IMR-90 (cell line): ENCODE measurements around the gene TMEM240. TPM values are rescaled to one million over a fixed set of nuclear protein-coding genes. Genes with fewer than 3 reads are reported as not detected.

Experiments
- ATAC-seq: fragments of 200-7000 bp; cut with Tn5 transposase; 2 replicates; pipeline ENCODE4 v1.9.1; 2020; ENCODE audit warnings: low read depth, mild to moderate bottlenecking, moderate library complexity
- BruUV-seq: library from RNA; stranded (reverse); fragments of 400-500 nt; replicated peaks from 2 replicates; lab custom pipeline; 2021; lab: Mats Ljungman, UMichigan
- CTCF ChIA-PET: fragments of 300-600 bp; formaldehyde crosslinking; extraction: SDS; loops from one replicate; lab custom pipeline; 2021; ENCODE audit warnings: antibody characterized with exemption; lab: Yijun Ruan, JAX
- POLR2A ChIA-PET: fragments of 300-600 bp; sonication (Branson Sonifier 250); formaldehyde crosslinking; loops from one replicate; lab custom pipeline; 2022; ENCODE audit warnings: antibody characterized with exemption; ENCODE audit not compliant: unreplicated experiment; lab: Charles Lee
- DNase-seq: peaks from one replicate; pipeline ENCODE4 v3.0.0; 2013
- H2AFZ ChIP-seq: replicated peaks from 2 replicates; pipeline ENCODE3; 2013; ENCODE audit warnings: low read length, mild to moderate bottlenecking; ENCODE audit not compliant: poor library complexity
- H2AK5ac ChIP-seq: 2 replicates; pipeline ENCODE4 v1.6.1; 2013; ENCODE audit warnings: low read depth, low read length, inconsistent platforms
- H2AK9ac ChIP-seq: replicated peaks from 2 replicates; pipeline ENCODE3; 2013; ENCODE audit warnings: mild to moderate bottlenecking, low read depth, low read length, moderate library complexity; ENCODE audit not compliant: poor library complexity
- H2BK120ac ChIP-seq: 2 replicates; pipeline ENCODE4 v1.6.1; 2013; ENCODE audit warnings: low read depth, low read length, inconsistent platforms
- H2BK15ac ChIP-seq: 3 replicates; pipeline ENCODE4 v1.6.1; 2013; ENCODE audit warnings: low read depth, low read length, inconsistent platforms
- H2BK20ac ChIP-seq: 2 replicates; pipeline ENCODE4 v1.6.1; 2013; ENCODE audit warnings: low read depth, mild to moderate bottlenecking, inconsistent platforms, low read length, moderate library complexity
- H2BK5ac ChIP-seq: 2 replicates; pipeline ENCODE4 v1.6.1; 2013; ENCODE audit warnings: mild to moderate bottlenecking, low read depth, low read length, inconsistent platforms; ENCODE audit not compliant: poor library complexity, severe bottlenecking
- H3K14ac ChIP-seq: replicated peaks from 2 replicates; pipeline ENCODE4 v1.6.1; 2013; ENCODE audit warnings: low read depth, low read length, inconsistent platforms
- H3K18ac ChIP-seq: 2 replicates; pipeline ENCODE4 v1.6.1; 2013; ENCODE audit warnings: low read depth, low read length, control low read depth
- H3K23ac ChIP-seq: 2 replicates; pipeline ENCODE4 v1.6.1; 2013; ENCODE audit warnings: low read depth, low read length, inconsistent platforms
- H3K27ac ChIP-seq: 2 replicates; pipeline ENCODE4 v1.5.1; 2013; ENCODE audit warnings: mild to moderate bottlenecking, control low read depth, low read length; ENCODE audit not compliant: insufficient read depth
- H3K27me3 ChIP-seq: 2 replicates; pipeline ENCODE4 v1.6.1; 2013; ENCODE audit warnings: low read length; ENCODE audit not compliant: control insufficient read depth, insufficient read depth
- H3K36me3 ChIP-seq: 2 replicates; pipeline ENCODE4 v1.6.1; 2013; ENCODE audit warnings: low read length, mixed read lengths; ENCODE audit not compliant: control insufficient read depth, insufficient read depth
- H3K4ac ChIP-seq: 2 replicates; pipeline ENCODE4 v1.6.1; 2013; ENCODE audit warnings: low read depth, low read length, inconsistent platforms
- H3K4me1 ChIP-seq: 2 replicates; pipeline ENCODE4 v1.6.1; 2013; ENCODE audit warnings: low read length, mixed read lengths; ENCODE audit not compliant: control insufficient read depth, insufficient read depth
- H3K4me2 ChIP-seq: 2 replicates; pipeline ENCODE4 v1.6.1; 2013; ENCODE audit warnings: low read depth, mild to moderate bottlenecking, control low read depth, low read length, moderate library complexity
- H3K4me3 ChIP-seq: 2 replicates; pipeline ENCODE4 v1.5.1; 2013; ENCODE audit warnings: low read depth, mild to moderate bottlenecking, control low read depth, low read length, moderate library complexity; ENCODE audit not compliant: insufficient read depth
- H3K56ac ChIP-seq: 2 replicates; pipeline ENCODE4 v1.6.1; 2013; ENCODE audit warnings: low read length, inconsistent platforms; ENCODE audit not compliant: insufficient read depth; ENCODE audit errors: extremely low read depth
- H3K79me1 ChIP-seq, 2 experiments: 2 replicates each; pipeline ENCODE4 v1.6.1; 2013; ENCODE audit warnings: low read length in 2 of 2, inconsistent platforms in 1 of 2, low read depth in 1 of 2
- H3K9ac ChIP-seq: 2 replicates; pipeline ENCODE4 v1.6.1; 2013; ENCODE audit warnings: low read depth, low read length, control low read depth
- H3K9me1 ChIP-seq: 2 replicates; pipeline ENCODE4 v1.6.1; 2013; ENCODE audit warnings: low read length, inconsistent platforms; ENCODE audit not compliant: insufficient read depth
- H3K9me3 ChIP-seq: 2 replicates; pipeline ENCODE4 v1.6.1; 2013; ENCODE audit warnings: low read length; ENCODE audit not compliant: control insufficient read depth, insufficient read depth
- H4K20me1 ChIP-seq: 2 replicates; pipeline ENCODE4 v1.6.1; 2013; ENCODE audit warnings: low read length, inconsistent platforms; ENCODE audit not compliant: insufficient read depth
- H4K5ac ChIP-seq: 2 replicates; pipeline ENCODE4 v1.6.1; 2013; ENCODE audit warnings: mild to moderate bottlenecking, low read depth, low read length, control low read depth
- H4K8ac ChIP-seq, 2 experiments: 2 replicates each; pipeline ENCODE4 v1.6.1; 2013; ENCODE audit warnings: low read depth in 2 of 2, low read length in 2 of 2, control low read depth in 1 of 2, inconsistent platforms in 1 of 2
- H4K91ac ChIP-seq: 2 replicates; pipeline ENCODE4 v1.6.1; 2013; ENCODE audit warnings: low read depth, low read length, inconsistent platforms; ENCODE audit not compliant: insufficient read depth
- BHLHE40 ChIP-seq: fragments of 150-350 bp; IDR thresholded peaks from 2 replicates; pipeline ENCODE4 v1.6.1; 2016; ENCODE audit warnings: mild to moderate bottlenecking, low read depth, low read length
- CEBPB ChIP-seq: IDR thresholded peaks from 2 replicates; pipeline ENCODE4 v1.6.1; 2012; ENCODE audit warnings: low read depth, low read length, improper control_type of control experiment
- CHD1 ChIP-seq: IDR thresholded peaks from 2 replicates; pipeline ENCODE4 v1.6.1; 2012; ENCODE audit warnings: low read depth, low read length, improper control_type of control experiment
- CTCF ChIP-seq: conservative IDR thresholded peaks from 2 replicates; pipeline ENCODE4 v1.5.1; 2012; ENCODE audit warnings: mild to moderate bottlenecking, low read depth, low read length, improper control_type of control experiment
- FOS ChIP-seq: fragments of 150-350 bp; IDR thresholded peaks from 2 replicates; pipeline ENCODE4 v1.6.1; 2016; ENCODE audit warnings: low read depth, low read length
- MAFK ChIP-seq: IDR thresholded peaks from 2 replicates; pipeline ENCODE4 v1.6.1; 2012; ENCODE audit warnings: low read depth, low read length, improper control_type of control experiment
- MAZ ChIP-seq: IDR thresholded peaks from 2 replicates; pipeline ENCODE4 v1.6.1; 2012; ENCODE audit warnings: low read depth, mild to moderate bottlenecking, low read length, improper control_type of control experiment, moderate library complexity, borderline replicate concordance
- MXI1 ChIP-seq: IDR thresholded peaks from 2 replicates; pipeline ENCODE4 v1.6.1; 2012; ENCODE audit warnings: low read depth, mild to moderate bottlenecking, low read length, moderate library complexity, borderline replicate concordance
- NFE2L2 ChIP-seq: fragments of 150-350 bp; IDR thresholded peaks from 2 replicates; pipeline ENCODE4 v1.6.1; 2016; ENCODE audit warnings: low read depth, mild to moderate bottlenecking, low read length
- POLR2A ChIP-seq: IDR thresholded peaks from 2 replicates; pipeline ENCODE4 v1.6.1; 2012; ENCODE audit warnings: mild to moderate bottlenecking, low read depth, low read length
- RAD21 ChIP-seq: IDR thresholded peaks from 2 replicates; pipeline ENCODE4 v1.6.1; 2012; ENCODE audit warnings: low read length, improper control_type of control experiment
- RCOR1 ChIP-seq: IDR thresholded peaks from 2 replicates; pipeline ENCODE4 v1.6.1; 2012; ENCODE audit warnings: mild to moderate bottlenecking, low read length, improper control_type of control experiment; ENCODE audit not compliant: insufficient replicate concordance
- RFX5 ChIP-seq: IDR thresholded peaks from 2 replicates; pipeline ENCODE4 v1.8.0; 2012; ENCODE audit warnings: low read depth, mild to moderate bottlenecking, low read length, moderate library complexity
- SMC3 ChIP-seq: fragments of 150-350 bp; IDR thresholded peaks from 2 replicates; pipeline ENCODE4 v1.6.1; 2016; ENCODE audit warnings: low read depth, mild to moderate bottlenecking, antibody characterized with exemption, low read length, moderate library complexity
- WGBS, 2 experiments: methylation state at CpG; one replicate each; pipeline versions ENCODE4 v1.1.5 to v1.1.7; 2013; ENCODE audit warnings: missing lambda C conversion rate in 2 of 2; ENCODE audit not compliant: insufficient read length in 1 of 2; ENCODE audit errors: extremely low coverage in 2 of 2; 5-methylcytosine and 5-hydroxymethylcytosine counted together
- dilution Hi-C: fragments of 300-500 bp; cut with HindIII; formaldehyde crosslinking; loops from one replicate; pipeline ENCODE4 v1.14.3; 2018; ENCODE audit warnings: low sequenced_read_pairs; ENCODE audit not compliant: unreplicated experiment
- in situ Hi-C: fragments of 300-500 bp; cut with MboI; formaldehyde crosslinking; loops from 3 replicates; pipeline ENCODE4 v1.14.3; 2019; ENCODE audit warnings: low sequenced_read_pairs, inconsistent platforms, mixed read lengths
- intact Hi-C: fragments of 100-400 bp; cut with micrococcal nuclease; formaldehyde crosslinking; loops from 2 replicates; pipeline ENCODE4 v1.10.0; 2022
- polyA plus RNA-seq, 3 experiments: library from polyadenylated mRNA; depleted of rRNA; stranded (reverse); fragments of >200 nt; gene quantifications; 2 replicates each; pipeline ENCODE4 v1.2.3, GENCODE V29; 2012; ENCODE audit warnings: low replicate concordance in 1 of 3
- total RNA-seq: library from RNA; depleted of rRNA; stranded (reverse); fragments of >200 nt; gene quantifications from 2 replicates; pipeline ENCODE4 v1.2.3, GENCODE V29; 2012
- TF ChIP-seq, protein P1 (sequence below): fragments of 150-350 bp; IDR thresholded peaks from 2 replicates; pipeline ENCODE4 v1.6.1; 2016; ENCODE audit warnings: low read depth, mild to moderate bottlenecking, low read length, moderate library complexity, borderline replicate concordance

Gene TMEM240
- total and polyA plus RNA-seq, 2 of the 4 experiments (the other 2 are of a cell fraction), result 1.6 to 7.6 TPM

- no peak for DNase-seq
- no peak for ATAC-seq
- H3K4me1 ChIP-seq, result peaks cover 20% of the 10 kb centered on the region
- H2AK9ac ChIP-seq, result peak overlapping the region; percentile 23
- H4K8ac ChIP-seq, result no peak overlapping the region
- H3K18ac ChIP-seq, result no peak overlapping the region
- H3K14ac ChIP-seq, result no peak overlapping the region
- H3K9me3 ChIP-seq, result no peaks in the 10 kb centered on the region
- WGBS, 2 experiments, result 91% methylated on average over 8 of the region's 37 CpGs; no CpG with 5 or more reads in 1 of the 2 experiments
- H4K5ac ChIP-seq, result no peak overlapping the region
- H3K4me2 ChIP-seq, result no peak overlapping the region
- no peak overlapping the region for H2BK20ac ChIP-seq
- H4K91ac ChIP-seq, result no peak overlapping the region
- H3K4me3 ChIP-seq, result no peak overlapping the region
- no peak overlapping the region for H2BK120ac ChIP-seq
- H3K9ac ChIP-seq, result no peak overlapping the region
- dilution Hi-C loops (no loop called here), intact Hi-C loops (no loop called here), in situ Hi-C loops (no loop called here)
- peaks cover 10 to 57% of the 10 kb centered on the region in 2 experiments for H3K79me1 ChIP-seq
- no peak overlapping the region for H3K4ac ChIP-seq
- no peak overlapping the region for H3K23ac ChIP-seq
- no peak overlapping the region for H2BK15ac ChIP-seq
- ChIA-PET POLR2A (no interaction called here), CTCF (no interaction called here)
- H3K36me3 ChIP-seq, result peaks cover 34% of the 10 kb centered on the region
- H2AK5ac ChIP-seq, result no peak overlapping the region
- H3K27me3 ChIP-seq, result no peaks in the 10 kb centered on the region
- H2AFZ ChIP-seq, result peak overlapping the region; percentile 24
- no peak overlapping the region for H3K56ac ChIP-seq
- no peak overlapping the region for H2BK5ac ChIP-seq
- peaks cover 38% of the 10 kb centered on the region for H4K20me1 ChIP-seq
- BruUV-seq, result no TSS peak
- H3K9me1 ChIP-seq, result peaks cover 17% of the 10 kb centered on the region
- no peak overlapping the region for H3K27ac ChIP-seq
- TF ChIP-seq POLR2A (no peak), RAD21 (no peak), SMC3 (no peak), FOS (no peak), RCOR1 (no peak), BHLHE40 (no peak), MXI1 (no peak), RFX5 (no peak), NFE2L2 (no peak), MAFK (no peak), CEBPB (no peak), CHD1 (no peak), CTCF (no peak), MAZ (no peak)
- TF ChIP-seq, protein P1, sequence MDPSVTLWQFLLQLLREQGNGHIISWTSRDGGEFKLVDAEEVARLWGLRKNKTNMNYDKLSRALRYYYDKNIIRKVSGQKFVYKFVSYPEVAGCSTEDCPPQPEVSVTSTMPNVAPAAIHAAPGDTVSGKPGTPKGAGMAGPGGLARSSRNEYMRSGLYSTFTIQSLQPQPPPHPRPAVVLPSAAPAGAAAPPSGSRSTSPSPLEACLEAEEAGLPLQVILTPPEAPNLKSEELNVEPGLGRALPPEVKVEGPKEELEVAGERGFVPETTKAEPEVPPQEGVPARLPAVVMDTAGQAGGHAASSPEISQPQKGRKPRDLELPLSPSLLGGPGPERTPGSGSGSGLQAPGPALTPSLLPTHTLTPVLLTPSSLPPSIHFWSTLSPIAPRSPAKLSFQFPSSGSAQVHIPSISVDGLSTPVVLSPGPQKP, result no peak
Measured at GRCh38 chr1:1541956-1542765, 1.7 kb upstream of the TMEM240 start.
